Measurements from ENCODE around the gene WDR59. TPM values are rescaled to one million over a fixed set of nuclear protein-coding genes. Genes with fewer than 3 reads are reported as not detected.
A peak's percentile ranks its signal among the peaks of the same experiment; 100 is the strongest.

The WDR59 gene
- total RNA-seq, 2 donors from 2014 or later = 105 to 110 TPM

GRCh38 chr16:74954763-74955162, 30.2 kb downstream of the WDR59 start:
- no peak overlapping the region for H3K27ac Mint-ChIP-seq
- no peaks in the 10 kb centered on the region for H3K9me3 Mint-ChIP-seq
- H3K36me3 Mint-ChIP-seq (ENCODE audit: low read depth) = peaks cover 57% of the 10 kb centered on the region
- TF ChIP-seq CTCF (conservative IDR thresholded peaks at IDR 0.05) = no peak
- peaks cover 57% of the 10 kb centered on the region for H3K36me3 ChIP-seq (ENCODE audit: control insufficient read depth, insufficient read depth, low read length)
- no peaks in the 10 kb centered on the region for H3K27me3 ChIP-seq (ENCODE audit: control insufficient read depth, insufficient read depth, low read length, poor library complexity, severe bottlenecking)
- H3K9ac ChIP-seq (ENCODE audit: extremely low read depth, low read length, poor library complexity, severe bottlenecking) = no peak overlapping the region
- WGBS, 2 experiments (ENCODE audit: insufficient coverage in 1 of 2, insufficient read length in 1 of 2) = 91 to 98% methylated on average over 4 of the region's 4 CpGs
- H3K9me3 ChIP-seq (ENCODE audit: control insufficient read depth, low read length) = no peaks in the 10 kb centered on the region
- peak; percentile 9 for DNase-seq
- no peaks in the 10 kb centered on the region for H3K4me1 Mint-ChIP-seq
- no peaks in the 10 kb centered on the region for H3K27me3 Mint-ChIP-seq (ENCODE audit: insufficient read depth)
- no peak overlapping the region for H3K4me3 Mint-ChIP-seq
- H3K27ac ChIP-seq (ENCODE audit: low read depth, low read length) = peak overlapping the region; percentile 1
- H3K4me1 ChIP-seq (ENCODE audit: control insufficient read depth, insufficient read depth, low read length) = no peaks in the 10 kb centered on the region
- H3K4me3 ChIP-seq (ENCODE audit: low read length) = no peak overlapping the region

DNA sequence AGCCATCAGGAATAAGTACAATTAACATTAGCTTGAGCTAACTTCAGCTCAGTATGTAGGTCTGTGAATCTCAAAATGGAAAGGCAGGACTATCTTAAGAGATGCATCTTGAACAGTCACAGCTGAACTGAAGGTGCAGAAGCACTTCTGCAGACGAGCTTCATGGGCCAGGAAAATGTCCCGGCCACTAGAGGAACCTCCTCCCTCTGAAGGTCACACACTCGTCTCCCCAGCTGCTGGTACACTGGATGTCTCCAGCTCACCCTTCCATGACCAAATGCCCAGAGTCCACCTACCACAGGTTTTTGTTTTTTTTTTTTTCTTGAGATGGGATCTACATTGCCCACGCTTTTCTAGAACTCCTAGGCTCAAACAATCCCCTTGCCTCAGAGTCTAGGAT, 33.2 kb downstream of the WDR59 start:
- no peak overlapping the region for H3K27ac Mint-ChIP-seq
- WGBS, 2 experiments (ENCODE audit: insufficient coverage in 1 of 2, insufficient read length in 1 of 2) = 88 to 99% methylated on average over 3 of the region's 4 CpGs
- no peak for TF ChIP-seq CTCF (conservative IDR thresholded peaks at IDR 0.05)

DNA sequence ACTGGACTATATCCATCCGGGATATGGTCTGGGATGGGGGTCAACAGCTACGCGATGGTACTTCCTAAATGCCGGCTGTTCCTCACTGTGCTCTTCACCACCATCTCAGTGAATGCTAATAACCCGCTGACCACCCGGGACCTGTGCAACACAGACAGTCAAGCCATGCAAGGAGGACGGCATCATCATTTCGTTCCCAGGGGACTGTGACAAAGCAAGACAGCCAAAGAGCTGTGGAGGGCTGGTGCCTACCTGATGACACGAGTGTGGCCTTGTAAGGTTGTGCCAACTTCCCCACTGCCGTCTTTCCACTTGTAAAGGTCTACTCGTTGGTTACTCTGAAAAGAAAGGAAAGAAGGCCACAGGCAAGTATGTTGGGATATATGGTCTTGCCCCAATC, 33.7 kb downstream of the WDR59 start:
- Mint-ChIP-seq H3K36me3 (ENCODE audit: low read depth) (peaks cover 74% of the 10 kb centered on the region), H3K27ac (no peak overlapping the region), H3K27me3 (ENCODE audit: insufficient read depth) (no peaks in the 10 kb centered on the region), H3K4me1 (no peaks in the 10 kb centered on the region), H3K4me3 (no peak overlapping the region), H3K9me3 (no peaks in the 10 kb centered on the region)
- no peak overlapping the region for H3K9ac ChIP-seq (ENCODE audit: extremely low read depth, low read length, poor library complexity, severe bottlenecking)
- no peak overlapping the region for H3K4me3 ChIP-seq (ENCODE audit: low read length)
- no peak overlapping the region for H3K27ac ChIP-seq (ENCODE audit: low read depth, low read length)
- peaks cover 58% of the 10 kb centered on the region for H3K36me3 ChIP-seq (ENCODE audit: control insufficient read depth, insufficient read depth, low read length)
- no peaks in the 10 kb centered on the region for H3K9me3 ChIP-seq (ENCODE audit: control insufficient read depth, low read length)
- TF ChIP-seq CTCF (conservative IDR thresholded peaks at IDR 0.05) = no peak
- H3K4me1 ChIP-seq (ENCODE audit: control insufficient read depth, insufficient read depth, low read length) = no peaks in the 10 kb centered on the region
- no peaks in the 10 kb centered on the region for H3K27me3 ChIP-seq (ENCODE audit: control insufficient read depth, insufficient read depth, low read length, poor library complexity, severe bottlenecking)
- DNase-seq = peak; percentile 7
- 94 to 97% methylated on average over 11 of the region's 11 CpGs for WGBS, 2 experiments (ENCODE audit: insufficient coverage in 1 of 2, insufficient read length in 1 of 2)

More for the DNA sequence above, 33.2 kb downstream of the WDR59 start:
- no peaks in the 10 kb centered on the region for H3K4me1 Mint-ChIP-seq
- DNase-seq = peak; percentile 6
- Histone ChIP-seq H3K4me1 (ENCODE audit: control insufficient read depth, insufficient read depth, low read length) (no peaks in the 10 kb centered on the region), H3K9me3 (ENCODE audit: control insufficient read depth, low read length) (no peaks in the 10 kb centered on the region), H3K27me3 (ENCODE audit: control insufficient read depth, insufficient read depth, low read length, poor library complexity, severe bottlenecking) (no peaks in the 10 kb centered on the region), H3K36me3 (ENCODE audit: control insufficient read depth, insufficient read depth, low read length) (peaks cover 59% of the 10 kb centered on the region), H3K27ac (ENCODE audit: low read depth, low read length) (no peak overlapping the region), H3K9ac (ENCODE audit: extremely low read depth, low read length, poor library complexity, severe bottlenecking) (no peak overlapping the region), H3K4me3 (ENCODE audit: low read length) (no peak overlapping the region)
- no peak overlapping the region for H3K4me3 Mint-ChIP-seq
- H3K36me3 Mint-ChIP-seq (ENCODE audit: low read depth) = peaks cover 73% of the 10 kb centered on the region
- no peaks in the 10 kb centered on the region for H3K27me3 Mint-ChIP-seq (ENCODE audit: insufficient read depth)
- no peaks in the 10 kb centered on the region for H3K9me3 Mint-ChIP-seq
